T-cell (primary cell): ENCODE data around the gene IGDCC3. TPM values are rescaled to one million over a fixed set of nuclear protein-coding genes. Genes with fewer than 3 reads are reported as not detected.

Source experiments
- ATAC-seq, 4 experiments: fragments of 200-7000 bp in 3 of 4; fragments of 150-1000 bp in 1 of 4; cut with Tn5 transposase; replicated peaks in 1 of 4; 1 replicate in 3 of 4; 2 replicates in 1 of 4; pipeline ENCODE4 v1.10.0; 2021; ENCODE audit warnings: moderate library complexity in 3 of 4, mild to moderate bottlenecking in 2 of 4, moderate number of reproducible peaks in 1 of 4
- CTCF ChIA-PET, 2 donors: fragments of 300-600 bp; sonication (Branson Sonifier 250); formaldehyde crosslinking; loops; one replicate each; lab custom pipeline; 2022; ENCODE audit warnings: antibody characterized with exemption in 2 of 2; lab: Charles Lee
- POLR2A ChIA-PET, 2 donors: fragments of 300-600 bp; sonication (Branson Sonifier 250); formaldehyde crosslinking; loops; one replicate each; lab custom pipeline; 2022; ENCODE audit warnings: antibody characterized with exemption in 2 of 2; lab: Charles Lee
- DNase-seq, 35 experiments: peaks; one replicate each; pipeline versions ENCODE4 v3.0.0 to v3.0.0-alpha.2; 2013 to 2023
- H3K27ac ChIP-seq: one replicate; pipeline ENCODE4 v1.5.1; 2013; ENCODE audit warnings: low read length
- H3K27me3 ChIP-seq, 2 experiments: replicated peaks in 1 of 2; 1 replicate in 1 of 2; 2 replicates in 1 of 2; pipeline versions ENCODE4 v1.6.1 to v1.7.0; 2013; ENCODE audit warnings: low read length in 1 of 2, mixed read lengths in 1 of 2; ENCODE audit not compliant: control insufficient read depth in 2 of 2, insufficient read depth in 2 of 2; ENCODE audit errors: extremely low read depth in 1 of 2
- H3K36me3 ChIP-seq, 2 donors: 1 replicate in 1 of 2; 2 replicates in 1 of 2; pipeline versions ENCODE4 v1.6.1 to v1.7.0; 2013; ENCODE audit warnings: low read length in 1 of 2; ENCODE audit not compliant: control insufficient read depth in 2 of 2, insufficient read depth in 1 of 2; ENCODE audit errors: extremely low read depth in 1 of 2
- H3K4me1 ChIP-seq, 2 experiments: 1 replicate in 1 of 2; 2 replicates in 1 of 2; pipeline versions ENCODE4 v1.6.1 to v1.7.0; 2013; ENCODE audit warnings: low read length in 2 of 2, mixed read lengths in 1 of 2; ENCODE audit not compliant: insufficient read depth in 2 of 2, control insufficient read depth in 1 of 2; ENCODE audit errors: extremely low read depth in 1 of 2
- H3K4me3 ChIP-seq, 2 donors: 1 replicate in 1 of 2; 2 replicates in 1 of 2; pipeline versions ENCODE4 v1.5.1 to v1.7.0; 2013; ENCODE audit warnings: mild to moderate bottlenecking in 2 of 2, low read length in 1 of 2, moderate library complexity in 1 of 2; ENCODE audit not compliant: control insufficient read depth in 1 of 2; ENCODE audit errors: extremely low read depth in 1 of 2
- H3K9me3 ChIP-seq: 2 replicates; pipeline ENCODE4 v1.7.0; 2013
- H3K27ac Mint-ChIP-seq, 2 donors: one replicate each; pipeline ENCODE4 v1.8.0; 2020 to 2021; ENCODE audit warnings: mild to moderate bottlenecking in 2 of 2, mixed read lengths in 2 of 2
- H3K27me3 Mint-ChIP-seq, 2 donors: one replicate each; pipeline ENCODE4 v1.8.0; 2021 to 2022; ENCODE audit warnings: mixed read lengths in 2 of 2
- H3K36me3 Mint-ChIP-seq: one replicate; pipeline ENCODE4 v1.8.0; 2021; ENCODE audit warnings: mixed read lengths
- H3K4me1 Mint-ChIP-seq, 3 donors: one replicate each; pipeline ENCODE4 v1.8.0; 2020 to 2022; ENCODE audit warnings: mixed read lengths in 3 of 3, mild to moderate bottlenecking in 1 of 3
- H3K4me3 Mint-ChIP-seq, 3 donors: one replicate each; pipeline ENCODE4 v1.8.0; 2020 to 2022; ENCODE audit warnings: mild to moderate bottlenecking in 3 of 3, mixed read lengths in 3 of 3, moderate library complexity in 3 of 3
- H3K9me3 Mint-ChIP-seq, 3 donors: one replicate each; pipeline ENCODE4 v1.8.0; 2020 to 2022; ENCODE audit warnings: mixed read lengths in 3 of 3
- WGBS: methylation state at CpG from one replicate; pipeline ENCODE4 v1.1.5; 2013; ENCODE audit warnings: missing lambda C conversion rate; ENCODE audit not compliant: insufficient coverage; 5-methylcytosine and 5-hydroxymethylcytosine counted together
- total RNA-seq, 35 experiments: library from RNA in 6 of 35; stranded (reverse) in 6 of 35; fragments of 120-200 nt in 1 of 35; gene quantifications; one replicate each; pipeline versions ENCODE4 v1.2.1 to v1.2.4 and lab custom pipeline; 2013 to 2026

The IGDCC3 gene
- total RNA-seq, 5 donors from 2014 or later (not counting 1 experiment from before 2014, with no cell fraction given): 0.06 TPM; not detected in 4

DNA sequence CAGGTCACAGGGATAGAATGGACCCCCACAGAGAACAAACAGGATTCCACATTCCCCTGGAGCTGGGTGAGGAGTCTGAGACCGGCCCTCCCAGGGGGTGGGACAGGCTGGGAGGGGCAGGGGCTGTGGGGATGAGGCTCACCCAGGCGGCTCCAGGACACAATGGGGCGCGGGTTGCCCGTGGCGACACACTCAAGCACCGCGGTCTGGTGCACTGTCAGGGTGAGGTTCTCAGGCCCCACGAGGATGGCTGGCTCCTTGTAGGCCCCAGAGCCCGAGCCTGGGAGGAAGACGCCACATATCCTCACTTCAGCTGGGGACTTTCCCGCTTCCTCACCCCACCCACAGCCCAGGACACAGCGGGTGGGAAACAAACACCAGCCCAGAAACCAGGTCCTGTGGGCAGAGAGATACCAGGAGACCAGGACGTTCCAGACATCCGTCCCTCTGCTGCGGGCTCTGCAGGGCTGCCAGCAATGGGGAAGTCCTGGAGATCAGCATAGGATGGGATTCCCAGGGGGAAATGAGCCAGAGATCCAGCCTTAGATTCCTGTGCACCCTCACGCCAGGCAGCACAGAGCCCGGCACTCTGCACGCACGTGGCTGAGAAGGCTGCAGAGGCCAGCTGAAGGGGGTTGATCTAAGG lies 43.1 kb downstream of the IGDCC3 start:
- H3K9me3 Mint-ChIP-seq: no peaks in the 10 kb centered on the region
- peaks cover 0 to 2% (median 0%) of the 10 kb centered on the region in 3 donors for H3K4me1 Mint-ChIP-seq
- H3K36me3 Mint-ChIP-seq: no peaks in the 10 kb centered on the region
- 83% methylated on average over 16 of the region's 20 CpGs for WGBS
- no peak overlapping the region for H3K4me3 ChIP-seq
- no peaks in the 10 kb centered on the region for H3K36me3 ChIP-seq
- no peak overlapping the region for H3K4me3 Mint-ChIP-seq
- H3K27ac ChIP-seq: no peak overlapping the region
- ChIA-PET CTCF (interaction anchor here in 1 of 2 donors (0.6 kb wide), 1 partner anchor 9 kb away, joined by 7 read pairs; no protein-coding TSS in a partner anchor), POLR2A (interaction anchor here in 1 of 2 donors (0.6 kb wide), 1 partner anchor 1268 kb away, joined by 7 read pairs; no protein-coding TSS in a partner anchor)
- DNase-seq: no peak
- ATAC-seq: no peak
- peaks cover 0 to 60% of the 10 kb centered on the region in 2 experiments for H3K27me3 ChIP-seq
- no peak overlapping the region for H3K27ac Mint-ChIP-seq
- H3K4me1 ChIP-seq: no peaks in the 10 kb centered on the region
- H3K27me3 Mint-ChIP-seq: peaks cover 7 to 9% of the 10 kb centered on the region in 2 donors
- H3K9me3 ChIP-seq: no peaks in the 10 kb centered on the region

- H3K27ac Mint-ChIP-seq: no peak overlapping the region
- no peak overlapping the region for H3K27ac ChIP-seq
- peaks cover 5 to 8% of the 10 kb centered on the region in 2 donors for H3K27me3 Mint-ChIP-seq
- no peak for ATAC-seq
- H3K36me3 Mint-ChIP-seq: no peaks in the 10 kb centered on the region
- no peaks in the 10 kb centered on the region for H3K9me3 ChIP-seq
- 81% methylated on average over 4 of the region's 5 CpGs for WGBS
- H3K9me3 Mint-ChIP-seq: no peaks in the 10 kb centered on the region
- no peaks in the 10 kb centered on the region for H3K36me3 ChIP-seq
- ChIA-PET POLR2A (no interaction called here), CTCF (no interaction called here)
- no peaks in the 10 kb centered on the region for H3K4me1 ChIP-seq
- no peak overlapping the region for H3K4me3 ChIP-seq
- H3K27me3 ChIP-seq: peaks cover 0 to 66% of the 10 kb centered on the region in 2 experiments
- no peak for DNase-seq
- H3K4me1 Mint-ChIP-seq: no peaks in the 10 kb centered on the region
- H3K4me3 Mint-ChIP-seq: no peak overlapping the region
Observed at GRCh38 chr15:65333856-65334255, 43.9 kb downstream of the IGDCC3 start.

DNA sequence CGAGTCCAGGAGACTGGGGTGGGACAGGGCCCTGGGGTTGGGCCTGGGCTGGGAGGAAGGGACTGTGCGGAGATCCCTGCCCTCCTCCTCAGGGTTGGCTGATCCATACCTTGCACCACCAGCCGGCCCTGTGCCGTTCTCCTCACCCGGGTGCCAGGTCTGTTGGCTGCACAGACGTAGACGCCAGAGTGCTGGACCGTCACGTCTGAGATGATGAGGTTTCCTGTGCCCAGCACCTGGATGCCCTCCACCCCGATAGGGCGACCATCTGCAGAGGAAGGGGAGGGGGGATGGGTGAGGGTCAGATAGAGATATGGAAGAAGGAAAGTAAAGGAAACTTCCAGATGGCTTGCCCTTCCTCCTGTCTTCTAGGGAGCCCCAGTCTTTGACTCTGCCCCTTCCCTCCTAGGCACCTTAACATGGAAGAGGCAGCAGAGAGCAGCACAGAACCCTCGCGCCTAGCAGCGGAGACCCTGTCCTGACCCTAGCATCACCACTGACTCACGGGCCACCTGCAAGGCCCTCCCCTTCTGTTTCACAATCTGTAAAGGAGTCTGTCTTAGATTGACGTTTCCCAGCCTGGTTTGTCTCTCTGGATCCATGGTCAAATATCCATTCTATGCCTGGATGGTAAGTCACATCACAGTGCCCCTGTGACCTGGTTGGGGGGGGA lies 44.5 kb downstream of the IGDCC3 start:
- H3K27me3 ChIP-seq: peaks cover 0 to 72% of the 10 kb centered on the region in 2 experiments
- CTCF ChIA-PET: no interaction called here
- Mint-ChIP-seq H3K27me3 (peaks cover 5 to 6% of the 10 kb centered on the region in 2 donors), H3K4me1 (no peaks in the 10 kb centered on the region), H3K27ac (no peak overlapping the region), H3K9me3 (no peaks in the 10 kb centered on the region), H3K36me3 (no peaks in the 10 kb centered on the region), H3K4me3 (no peak overlapping the region)
- H3K36me3 ChIP-seq: no peaks in the 10 kb centered on the region
- DNase-seq (no peak), ATAC-seq (no peak)
- no peaks in the 10 kb centered on the region for H3K4me1 ChIP-seq
- no peak overlapping the region for H3K4me3 ChIP-seq
- no peak overlapping the region for H3K27ac ChIP-seq
- 79% methylated on average over 6 of the region's 16 CpGs for WGBS
- POLR2A ChIA-PET: no interaction called here
- H3K9me3 ChIP-seq: no peaks in the 10 kb centered on the region

DNA sequence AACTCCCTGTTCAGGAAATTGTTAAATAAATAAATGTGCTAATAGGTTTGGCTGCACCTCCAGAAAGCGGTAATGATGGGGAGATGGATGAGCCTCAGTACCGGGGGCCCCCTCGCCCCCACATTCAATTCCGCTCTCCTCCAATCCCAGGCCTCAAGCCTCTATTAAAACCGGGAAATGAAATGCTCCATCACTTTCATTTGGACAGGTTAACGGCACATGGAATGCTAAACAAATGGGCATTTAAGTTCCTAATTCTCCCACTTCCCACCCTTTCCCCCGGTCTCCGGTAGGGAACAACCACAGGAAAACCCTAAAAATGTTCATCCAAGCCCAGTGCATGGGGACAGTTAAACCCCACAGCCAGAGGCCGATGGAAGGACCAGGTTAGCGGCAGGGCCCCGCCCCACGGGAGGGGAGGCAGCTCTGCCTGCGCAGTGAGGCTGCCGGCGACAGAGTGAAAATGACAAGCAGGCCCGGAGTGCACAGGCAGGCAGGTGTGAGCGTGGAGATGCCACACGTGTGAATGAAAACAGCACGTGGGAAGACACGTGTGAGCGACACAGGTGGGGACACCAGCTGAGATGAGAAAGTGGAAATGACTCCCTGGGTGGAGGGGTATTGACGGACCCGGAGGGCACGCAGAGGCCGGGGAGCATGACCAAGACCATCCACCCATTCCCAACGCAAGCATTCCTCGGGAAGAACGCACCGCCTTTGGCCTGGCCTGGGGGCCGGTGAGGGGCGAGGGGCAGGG lies 45.2 kb downstream of the IGDCC3 start:
- H3K27ac ChIP-seq: no peak overlapping the region
- no peaks in the 10 kb centered on the region for H3K9me3 ChIP-seq
- ChIA-PET POLR2A (no interaction called here), CTCF (no interaction called here)
- H3K27me3 ChIP-seq: peaks cover 0 to 73% of the 10 kb centered on the region in 2 experiments
- H3K4me1 ChIP-seq: no peaks in the 10 kb centered on the region
- WGBS: 81% methylated on average over 16 of the region's 31 CpGs
- no peak overlapping the region for H3K4me3 ChIP-seq
- Mint-ChIP-seq H3K36me3 (no peaks in the 10 kb centered on the region), H3K27ac (no peak overlapping the region), H3K4me3 (no peak overlapping the region), H3K27me3 (peaks cover 5 to 10% of the 10 kb centered on the region in 2 donors), H3K9me3 (no peaks in the 10 kb centered on the region), H3K4me1 (no peaks in the 10 kb centered on the region)
- no peaks in the 10 kb centered on the region for H3K36me3 ChIP-seq
- DNase-seq (no peak), ATAC-seq (no peak)

GRCh38 chr15:65331811-65332210 lies 46.0 kb downstream of the IGDCC3 start:
- WGBS: no CpG with 5 or more reads among the region's 7 CpGs
- peaks cover 0 to 70% of the 10 kb centered on the region in 2 experiments for H3K27me3 ChIP-seq
- H3K27me3 Mint-ChIP-seq: peaks cover 5 to 10% of the 10 kb centered on the region in 2 donors
- H3K27ac Mint-ChIP-seq: no peak overlapping the region
- H3K9me3 ChIP-seq: no peaks in the 10 kb centered on the region
- POLR2A ChIA-PET: no interaction called here
- H3K4me3 Mint-ChIP-seq: no peak overlapping the region
- DNase-seq: no peak
- H3K4me1 ChIP-seq: no peaks in the 10 kb centered on the region
- H3K27ac ChIP-seq: no peak overlapping the region
- no peaks in the 10 kb centered on the region for H3K9me3 Mint-ChIP-seq
- ATAC-seq: no peak
- CTCF ChIA-PET: no interaction called here
- H3K36me3 ChIP-seq: no peaks in the 10 kb centered on the region
- no peaks in the 10 kb centered on the region for H3K36me3 Mint-ChIP-seq
- no peaks in the 10 kb centered on the region for H3K4me1 Mint-ChIP-seq
- no peak overlapping the region for H3K4me3 ChIP-seq

- ATAC-seq (no peak), DNase-seq (no peak)
- H3K27me3 ChIP-seq: peaks cover 0 to 74% of the 10 kb centered on the region in 2 experiments
- no peaks in the 10 kb centered on the region for H3K9me3 Mint-ChIP-seq
- no peaks in the 10 kb centered on the region for H3K4me1 Mint-ChIP-seq
- no peak overlapping the region for H3K4me3 ChIP-seq
- no peak overlapping the region for H3K4me3 Mint-ChIP-seq
- H3K36me3 ChIP-seq: no peaks in the 10 kb centered on the region
- ChIA-PET CTCF (interaction anchor here in 1 of 2 donors (0.6 kb wide), 1 partner anchor 114 kb away, joined by 3 read pairs; no protein-coding TSS in a partner anchor), POLR2A (no interaction called here)
- WGBS: 89% methylated on average over 19 of the region's 22 CpGs
- no peaks in the 10 kb centered on the region for H3K4me1 ChIP-seq
- H3K27me3 Mint-ChIP-seq: peaks cover 5 to 10% of the 10 kb centered on the region in 2 donors
- H3K36me3 Mint-ChIP-seq: no peaks in the 10 kb centered on the region
- H3K9me3 ChIP-seq: no peaks in the 10 kb centered on the region
- no peak overlapping the region for H3K27ac Mint-ChIP-seq
- H3K27ac ChIP-seq: no peak overlapping the region
Observed at GRCh38 chr15:65330934-65331645, 46.7 kb downstream of the IGDCC3 start.
